BE2C (cell line): ENCODE results near the gene FAM237B. TPM values are rescaled to one million over a fixed set of nuclear protein-coding genes. Genes with fewer than 3 reads are reported as not detected.
"Not testable (repeated sequence)": the region's sequence is repeated elsewhere in the genome, so short reads cannot be mapped to it uniquely, and the experiment has no call there.

ENCODE experiments used
- DNase-seq: peaks from one replicate; pipeline ENCODE4 v3.0.0-alpha.2; 2020
- H3K27me3 ChIP-seq: fragments of 250-450 bp; sonication (Bioruptor Pico); 2 replicates; pipeline ENCODE4 v1.5.1; 2020; ENCODE audit warnings: mild to moderate bottlenecking
- H3K36me3 ChIP-seq: fragments of 250-450 bp; sonication (Bioruptor Pico); 2 replicates; pipeline ENCODE4 v1.5.1; 2020; ENCODE audit warnings: mild to moderate bottlenecking
- H3K4me1 ChIP-seq: fragments of 250-450 bp; sonication (Bioruptor Pico); 2 replicates; pipeline ENCODE4 v1.5.1; 2020
- H3K4me3 ChIP-seq: 2 replicates; pipeline ENCODE4 v1.5.1; 2011; ENCODE audit warnings: low read depth, low read length
- H3K9me3 ChIP-seq: fragments of 250-450 bp; sonication (Bioruptor Pico); 2 replicates; pipeline ENCODE4 v1.5.1; 2020
- polyA plus RNA-seq: library from polyadenylated mRNA; unstranded; fragments of >200 nt; gene quantifications from one replicate; pipeline ENCODE4 v1.2.1, GENCODE V29; 2012; ENCODE audit warnings: low read depth, missing spikeins; ENCODE audit not compliant: insufficient read length, insufficient read depth
- TF ChIP-seq, protein P1 (sequence below): IDR thresholded peaks from 2 replicates; pipeline ENCODE4 v1.5.1; 2012; ENCODE audit warnings: mild to moderate bottlenecking, low read depth, low read length

FAM237B gene
- polyA plus RNA-seq = not detected

DNA sequence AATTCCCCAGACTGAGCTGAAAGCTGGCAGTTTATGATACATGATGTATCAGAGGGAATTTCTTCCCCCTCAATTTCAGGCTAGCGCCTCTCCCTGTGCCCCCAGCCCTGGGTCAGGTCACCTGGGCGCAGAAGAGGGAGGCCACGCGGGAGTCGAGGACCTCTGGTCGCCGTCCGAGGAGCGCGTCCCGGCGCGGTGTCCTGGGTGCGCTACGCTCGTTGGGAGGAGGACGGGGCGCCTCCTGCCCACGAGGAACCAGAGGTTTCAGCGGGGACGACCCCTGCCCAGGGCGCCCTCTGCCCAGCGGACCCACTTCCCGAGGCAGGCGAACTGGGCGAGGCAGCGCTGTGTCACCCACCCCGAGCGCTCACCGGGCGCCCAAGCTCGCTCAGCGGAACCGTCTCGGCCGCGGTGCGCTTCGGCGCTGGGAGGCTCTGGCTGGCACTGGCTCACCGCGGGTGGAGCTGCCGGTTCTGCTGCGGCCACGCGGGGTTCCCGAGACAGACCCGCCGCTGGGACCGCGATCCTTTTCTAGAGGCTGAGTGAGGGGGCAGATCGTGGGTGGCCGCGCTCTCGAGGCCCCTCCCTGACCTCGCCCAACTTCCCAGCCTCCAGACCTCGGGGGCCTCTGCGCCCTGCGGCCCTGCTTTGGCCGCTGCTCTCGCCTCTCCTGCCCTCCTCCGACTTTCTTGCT, at the start of gene FAM237B:
Gene FAM237B (minus strand): TSS at position 504 of the 694 bp plus-strand sequence. CDS start 1,556 bp downstream, outside the sequence.
- no peaks in the 10 kb centered on the region for H3K9me3 ChIP-seq
- TF ChIP-seq, protein P1, sequence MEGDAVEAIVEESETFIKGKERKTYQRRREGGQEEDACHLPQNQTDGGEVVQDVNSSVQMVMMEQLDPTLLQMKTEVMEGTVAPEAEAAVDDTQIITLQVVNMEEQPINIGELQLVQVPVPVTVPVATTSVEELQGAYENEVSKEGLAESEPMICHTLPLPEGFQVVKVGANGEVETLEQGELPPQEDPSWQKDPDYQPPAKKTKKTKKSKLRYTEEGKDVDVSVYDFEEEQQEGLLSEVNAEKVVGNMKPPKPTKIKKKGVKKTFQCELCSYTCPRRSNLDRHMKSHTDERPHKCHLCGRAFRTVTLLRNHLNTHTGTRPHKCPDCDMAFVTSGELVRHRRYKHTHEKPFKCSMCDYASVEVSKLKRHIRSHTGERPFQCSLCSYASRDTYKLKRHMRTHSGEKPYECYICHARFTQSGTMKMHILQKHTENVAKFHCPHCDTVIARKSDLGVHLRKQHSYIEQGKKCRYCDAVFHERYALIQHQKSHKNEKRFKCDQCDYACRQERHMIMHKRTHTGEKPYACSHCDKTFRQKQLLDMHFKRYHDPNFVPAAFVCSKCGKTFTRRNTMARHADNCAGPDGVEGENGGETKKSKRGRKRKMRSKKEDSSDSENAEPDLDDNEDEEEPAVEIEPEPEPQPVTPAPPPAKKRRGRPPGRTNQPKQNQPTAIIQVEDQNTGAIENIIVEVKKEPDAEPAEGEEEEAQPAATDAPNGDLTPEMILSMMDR = no peak
- peaks cover 47% of the 10 kb centered on the region for H3K27me3 ChIP-seq
- H3K4me1 ChIP-seq = no peaks in the 10 kb centered on the region
- no peaks in the 10 kb centered on the region for H3K36me3 ChIP-seq
- no peak for DNase-seq
- no peak within 1 kb of the TSS for H3K4me3 ChIP-seq

- no peak for DNase-seq
- H3K9me3 ChIP-seq = no peaks in the 10 kb centered on the region
- H3K4me3 ChIP-seq = no peak overlapping the region
- H3K36me3 ChIP-seq = peaks cover 15% of the 10 kb centered on the region
- H3K27me3 ChIP-seq = no peaks in the 10 kb centered on the region
- no peaks in the 10 kb centered on the region for H3K4me1 ChIP-seq
- TF ChIP-seq, protein P1 = no peak
Measured at GRCh38 chr7:90351987-90352386, 30.9 kb upstream of the FAM237B start.

DNA sequence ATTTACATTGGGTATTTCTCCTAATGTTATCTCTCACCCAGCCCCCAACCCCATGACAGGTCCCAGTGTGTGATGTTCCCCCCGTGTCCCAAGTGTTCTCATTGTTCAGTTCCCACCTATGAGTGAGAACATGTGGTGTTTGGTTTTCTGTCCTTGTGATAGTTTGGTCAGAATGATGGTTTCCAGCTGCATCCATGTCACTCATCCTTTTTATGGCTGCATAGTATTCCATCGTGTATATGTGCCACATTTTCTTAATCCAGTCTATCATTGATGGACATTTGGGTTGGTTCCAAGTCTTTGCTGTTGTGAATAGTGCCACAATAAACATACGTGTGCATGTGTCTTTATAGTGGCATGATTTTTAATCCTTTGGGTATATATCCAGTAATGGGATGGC, 28.9 kb upstream of the FAM237B start:
- DNase-seq, H3K4me1 ChIP-seq, H3K9me3 ChIP-seq, H3K36me3 ChIP-seq, H3K27me3 ChIP-seq, H3K4me3 ChIP-seq: not testable (repeated sequence)

- TF ChIP-seq, protein P1 = no peak
- H3K36me3 ChIP-seq = 0 out of 2 replicates have a peak, but pooled peaks cover 5% of the 10 kb centered on the region
- no peak overlapping the region for H3K4me3 ChIP-seq
Measured at GRCh38 chr7:90349305-90349704, 28.2 kb upstream of the FAM237B start.

GRCh38 chr7:90347759-90348158, 26.7 kb upstream of the FAM237B start:
- TF ChIP-seq, protein P1 = no peak
- no peaks in the 10 kb centered on the region for H3K4me1 ChIP-seq
- H3K27me3 ChIP-seq = no peaks in the 10 kb centered on the region
- H3K36me3 ChIP-seq = no peaks in the 10 kb centered on the region
- H3K4me3 ChIP-seq = peak overlapping the region; percentile 98
- no peaks in the 10 kb centered on the region for H3K9me3 ChIP-seq
- DNase-seq = no peak

More at GRCh38 chr7:90349305-90349704, 28.2 kb upstream of the FAM237B start:
- Histone ChIP-seq H3K4me1 (no peaks in the 10 kb centered on the region), H3K9me3 (no peaks in the 10 kb centered on the region), H3K27me3 (no peaks in the 10 kb centered on the region)
- no peak for DNase-seq

DNA sequence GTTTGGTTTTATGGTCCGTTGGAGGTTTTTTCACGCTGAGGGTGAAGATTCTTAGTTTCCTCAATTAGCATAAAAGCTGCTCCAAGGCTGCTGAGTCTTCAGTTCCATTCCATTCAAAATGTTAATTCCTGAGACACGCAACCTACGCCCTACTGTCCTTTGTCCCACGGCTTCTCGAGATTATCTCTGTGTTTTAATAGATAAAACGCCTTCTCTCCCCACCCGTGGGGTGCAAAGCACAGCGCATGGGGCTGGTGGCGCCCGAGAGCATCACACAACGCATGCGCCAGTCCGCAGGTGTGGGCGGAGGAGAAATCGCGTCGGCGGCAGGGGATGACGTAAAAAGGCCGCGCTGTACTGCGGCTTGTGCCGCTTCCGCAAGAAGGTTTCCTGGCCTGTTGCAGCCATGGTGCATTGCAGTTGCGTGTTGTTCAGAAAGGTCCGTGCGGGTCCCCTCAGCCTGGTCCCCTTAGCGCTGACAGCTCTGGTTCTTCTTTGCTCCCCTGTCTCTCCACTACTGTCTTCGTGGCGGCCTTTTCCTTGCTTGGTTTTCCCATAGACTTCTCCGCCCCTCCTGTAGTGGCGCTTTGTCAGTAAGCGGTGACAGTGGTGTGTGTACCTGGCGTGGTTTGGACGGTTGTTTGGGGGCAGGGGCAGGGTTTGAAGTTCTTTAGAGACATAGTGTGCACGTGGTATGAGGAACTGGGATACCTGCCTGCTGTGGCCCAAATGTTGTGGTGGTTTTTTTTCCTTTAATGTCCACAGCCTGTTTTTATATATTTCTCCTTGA, 25.4 kb upstream of the FAM237B start, which contains the start of gene GTPBP10:
Gene GTPBP10 (plus strand): TSS at position 381 of the 790 bp plus-strand sequence. CDS start 26 bp downstream, at position 407.
- Histone ChIP-seq H3K36me3 (no peaks in the 10 kb centered on the region), H3K4me3 (peak within 1 kb of the TSS; percentile 98), H3K27me3 (no peaks in the 10 kb centered on the region), H3K4me1 (no peaks in the 10 kb centered on the region), H3K9me3 (no peaks in the 10 kb centered on the region)
- peak; percentile 93 for DNase-seq
- TF ChIP-seq, protein P1 = peak; percentile 66
